Neural cell (in vitro differentiated cells): Measurements from ENCODE around the gene C1orf87. TPM values are rescaled to one million over a fixed set of nuclear protein-coding genes. Genes with fewer than 3 reads are reported as not detected.

Experiments used
- H2AFZ ChIP-seq: fragments of 200-600, 300-800 bp; sonication (generic), shearing (Covaris generic); 2 replicates; pipeline ENCODE4 v1.6.0; 2014; ENCODE audit warnings: low read depth, mild to moderate bottlenecking, antibody characterized with exemption, low read length, moderate library complexity
- H3F3A ChIP-seq: fragments of 200-600 bp; shearing (Covaris generic); 2 replicates; pipeline ENCODE4 v1.6.1; 2016; ENCODE audit warnings: mild to moderate bottlenecking, moderate library complexity, mixed read lengths, antibody characterized with exemption, low read length; ENCODE audit not compliant: insufficient read depth, poor library complexity, severe bottlenecking
- H3K27ac ChIP-seq: fragments of 200-600, 300-800 bp; sonication (generic), shearing (Covaris generic); 2 replicates; pipeline ENCODE4 v1.5.1; 2014; ENCODE audit warnings: mild to moderate bottlenecking, low read length, moderate library complexity
- H3K27me3 ChIP-seq: fragments of 300-800, 200-600 bp; sonication (generic), shearing (Covaris generic); 2 replicates; pipeline ENCODE4 v1.6.0; 2014; ENCODE audit warnings: mild to moderate bottlenecking, low read depth, low read length, moderate library complexity; ENCODE audit not compliant: insufficient read depth
- H3K36me3 ChIP-seq: fragments of 300-800, 200-600 bp; sonication (generic), shearing (Covaris generic); 2 replicates; pipeline ENCODE4 v1.5.1; 2014; ENCODE audit warnings: mild to moderate bottlenecking, antibody characterized with exemption, low read length, moderate library complexity; ENCODE audit not compliant: insufficient read depth
- H3K4me2 ChIP-seq: fragments of 300-800, 200-600 bp; sonication (generic), shearing (Covaris generic); 2 replicates; pipeline ENCODE4 v1.6.0; 2014; ENCODE audit warnings: mild to moderate bottlenecking, low read length
- H3K4me3 ChIP-seq: fragments of 300-800, 200-600 bp; sonication (generic), shearing (Covaris generic); 2 replicates; pipeline ENCODE4 v1.5.1; 2014; ENCODE audit warnings: mild to moderate bottlenecking, low read length, moderate library complexity
- H3K79me2 ChIP-seq: fragments of 200-600 bp; shearing (Covaris generic); replicated peaks from 2 replicates; pipeline ENCODE4 v1.6.0; 2014; ENCODE audit warnings: mild to moderate bottlenecking, low read length, moderate library complexity; ENCODE audit not compliant: insufficient read depth
- H3K9ac ChIP-seq: fragments of 300-800, 200-600 bp; sonication (generic), shearing (Covaris generic); 2 replicates; pipeline ENCODE4 v1.6.1; 2016; ENCODE audit warnings: mild to moderate bottlenecking, low read length, mixed read lengths
- H3K9me2 ChIP-seq: fragments of 200-600 bp; shearing (Covaris generic); 2 replicates; pipeline ENCODE4 v1.6.1; 2016; ENCODE audit warnings: mild to moderate bottlenecking, low read length, mixed read lengths; ENCODE audit not compliant: insufficient read depth
- H3K9me3 ChIP-seq: fragments of 200-600, 300-800 bp; sonication (generic), shearing (Covaris generic); 2 replicates; pipeline ENCODE4 v1.6.1; 2016; ENCODE audit warnings: mild to moderate bottlenecking, mixed run types, low read length, moderate library complexity, mixed read lengths
- H4K20me1 ChIP-seq: fragments of 200-600 bp; shearing (Covaris generic); 2 replicates; pipeline ENCODE4 v1.6.1; 2016; ENCODE audit warnings: mild to moderate bottlenecking, mixed run types; ENCODE audit not compliant: insufficient read depth
- EP300 ChIP-seq: fragments of 450-650 bp; conservative IDR thresholded peaks from 2 replicates; pipeline ENCODE4 v1.6.1; 2014; ENCODE audit warnings: antibody characterized with exemption, mild to moderate bottlenecking, moderate library complexity; ENCODE audit not compliant: poor library complexity, severe bottlenecking
- EZH2 ChIP-seq: fragments of 200-600, 300-800 bp; shearing (Covaris generic), sonication (generic); IDR thresholded peaks from 2 replicates; pipeline ENCODE4 v1.6.1; 2014; ENCODE audit warnings: antibody characterized with exemption, low read length, borderline replicate concordance, mild to moderate bottlenecking; ENCODE audit not compliant: insufficient read depth, poor library complexity, severe bottlenecking
- MXI1 ChIP-seq: fragments of 450-650 bp; conservative IDR thresholded peaks from 2 replicates; pipeline ENCODE4 v1.6.1; 2014; ENCODE audit warnings: antibody characterized with exemption, mild to moderate bottlenecking; ENCODE audit not compliant: poor library complexity, severe bottlenecking
- POLR2AphosphoS5 ChIP-seq: IDR thresholded peaks from 2 replicates; pipeline ENCODE4 v1.6.1; 2012
- RAD21 ChIP-seq: fragments of 450-650 bp; conservative IDR thresholded peaks from 2 replicates; pipeline ENCODE4 v1.6.1; 2014; ENCODE audit warnings: antibody characterized with exemption, mild to moderate bottlenecking, moderate library complexity
- SMC3 ChIP-seq: fragments of 450-650 bp; conservative IDR thresholded peaks from 2 replicates; pipeline ENCODE4 v1.6.1; 2014; ENCODE audit warnings: antibody characterized with exemption, mild to moderate bottlenecking, moderate library complexity; ENCODE audit not compliant: poor library complexity
- TAF1 ChIP-seq: IDR thresholded peaks from 2 replicates; pipeline ENCODE4 v1.6.1; 2012; ENCODE audit warnings: low read depth
- polyA plus RNA-seq: library from polyadenylated mRNA; depleted of rRNA; stranded (reverse); fragments of >200 nt; gene quantifications from 2 replicates; pipeline ENCODE4 v1.2.3, GENCODE V29; 2014
- TF ChIP-seq, protein P1 (sequence below): fragments of 450-650 bp; IDR thresholded peaks from 2 replicates; pipeline ENCODE4 v1.5.1; 2014; ENCODE audit warnings: antibody characterized with exemption, mild to moderate bottlenecking, moderate library complexity; ENCODE audit not compliant: poor library complexity, severe bottlenecking
- TF ChIP-seq, protein P2 (sequence below): IDR thresholded peaks from 2 replicates; pipeline ENCODE4 v1.6.1; 2012; ENCODE audit warnings: borderline replicate concordance

Gene C1orf87
- polyA plus RNA-seq, 1 donor from 2014 or later = not detected

DNA sequence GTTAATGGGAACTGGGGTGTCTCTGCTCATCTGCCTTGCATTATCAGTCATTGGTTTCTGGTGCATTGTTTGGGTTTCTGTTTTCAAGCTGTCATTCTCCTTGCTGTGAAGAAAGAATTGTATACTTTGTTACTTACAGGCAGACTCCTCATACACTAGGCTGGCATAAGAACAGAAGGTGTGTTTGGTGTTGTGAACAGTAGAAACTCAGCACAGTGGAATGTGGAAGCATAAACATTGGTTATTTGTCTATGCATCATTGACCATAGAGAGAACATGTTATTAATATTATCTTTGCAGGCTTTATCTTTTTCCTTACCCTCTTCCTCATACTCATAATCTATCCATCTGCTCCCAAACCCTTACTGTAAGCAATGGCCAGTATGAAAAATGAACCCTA, 18.2 kb downstream of the C1orf87 start:
- H4K20me1 ChIP-seq = no peaks in the 10 kb centered on the region
- H3K27me3 ChIP-seq = no peaks in the 10 kb centered on the region
- H3K9me2 ChIP-seq = no peaks in the 10 kb centered on the region
- H3K9me3 ChIP-seq = no peaks in the 10 kb centered on the region
- H2AFZ ChIP-seq = no peak overlapping the region
- no peak overlapping the region for H3K4me2 ChIP-seq
- no peak overlapping the region for H3K4me3 ChIP-seq
- H3K36me3 ChIP-seq = no peaks in the 10 kb centered on the region
- H3K79me2 ChIP-seq = no peaks in the 10 kb centered on the region
- H3K27ac ChIP-seq = no peak overlapping the region
- H3K9ac ChIP-seq = no peak overlapping the region
- H3F3A ChIP-seq = no peaks in the 10 kb centered on the region
- no peak for TF ChIP-seq POLR2AphosphoS5
- TF ChIP-seq, protein P1, sequence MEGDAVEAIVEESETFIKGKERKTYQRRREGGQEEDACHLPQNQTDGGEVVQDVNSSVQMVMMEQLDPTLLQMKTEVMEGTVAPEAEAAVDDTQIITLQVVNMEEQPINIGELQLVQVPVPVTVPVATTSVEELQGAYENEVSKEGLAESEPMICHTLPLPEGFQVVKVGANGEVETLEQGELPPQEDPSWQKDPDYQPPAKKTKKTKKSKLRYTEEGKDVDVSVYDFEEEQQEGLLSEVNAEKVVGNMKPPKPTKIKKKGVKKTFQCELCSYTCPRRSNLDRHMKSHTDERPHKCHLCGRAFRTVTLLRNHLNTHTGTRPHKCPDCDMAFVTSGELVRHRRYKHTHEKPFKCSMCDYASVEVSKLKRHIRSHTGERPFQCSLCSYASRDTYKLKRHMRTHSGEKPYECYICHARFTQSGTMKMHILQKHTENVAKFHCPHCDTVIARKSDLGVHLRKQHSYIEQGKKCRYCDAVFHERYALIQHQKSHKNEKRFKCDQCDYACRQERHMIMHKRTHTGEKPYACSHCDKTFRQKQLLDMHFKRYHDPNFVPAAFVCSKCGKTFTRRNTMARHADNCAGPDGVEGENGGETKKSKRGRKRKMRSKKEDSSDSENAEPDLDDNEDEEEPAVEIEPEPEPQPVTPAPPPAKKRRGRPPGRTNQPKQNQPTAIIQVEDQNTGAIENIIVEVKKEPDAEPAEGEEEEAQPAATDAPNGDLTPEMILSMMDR = no peak
- TF ChIP-seq EZH2 = no peak
- TF ChIP-seq EP300 = no peak
- TF ChIP-seq, protein P2, sequence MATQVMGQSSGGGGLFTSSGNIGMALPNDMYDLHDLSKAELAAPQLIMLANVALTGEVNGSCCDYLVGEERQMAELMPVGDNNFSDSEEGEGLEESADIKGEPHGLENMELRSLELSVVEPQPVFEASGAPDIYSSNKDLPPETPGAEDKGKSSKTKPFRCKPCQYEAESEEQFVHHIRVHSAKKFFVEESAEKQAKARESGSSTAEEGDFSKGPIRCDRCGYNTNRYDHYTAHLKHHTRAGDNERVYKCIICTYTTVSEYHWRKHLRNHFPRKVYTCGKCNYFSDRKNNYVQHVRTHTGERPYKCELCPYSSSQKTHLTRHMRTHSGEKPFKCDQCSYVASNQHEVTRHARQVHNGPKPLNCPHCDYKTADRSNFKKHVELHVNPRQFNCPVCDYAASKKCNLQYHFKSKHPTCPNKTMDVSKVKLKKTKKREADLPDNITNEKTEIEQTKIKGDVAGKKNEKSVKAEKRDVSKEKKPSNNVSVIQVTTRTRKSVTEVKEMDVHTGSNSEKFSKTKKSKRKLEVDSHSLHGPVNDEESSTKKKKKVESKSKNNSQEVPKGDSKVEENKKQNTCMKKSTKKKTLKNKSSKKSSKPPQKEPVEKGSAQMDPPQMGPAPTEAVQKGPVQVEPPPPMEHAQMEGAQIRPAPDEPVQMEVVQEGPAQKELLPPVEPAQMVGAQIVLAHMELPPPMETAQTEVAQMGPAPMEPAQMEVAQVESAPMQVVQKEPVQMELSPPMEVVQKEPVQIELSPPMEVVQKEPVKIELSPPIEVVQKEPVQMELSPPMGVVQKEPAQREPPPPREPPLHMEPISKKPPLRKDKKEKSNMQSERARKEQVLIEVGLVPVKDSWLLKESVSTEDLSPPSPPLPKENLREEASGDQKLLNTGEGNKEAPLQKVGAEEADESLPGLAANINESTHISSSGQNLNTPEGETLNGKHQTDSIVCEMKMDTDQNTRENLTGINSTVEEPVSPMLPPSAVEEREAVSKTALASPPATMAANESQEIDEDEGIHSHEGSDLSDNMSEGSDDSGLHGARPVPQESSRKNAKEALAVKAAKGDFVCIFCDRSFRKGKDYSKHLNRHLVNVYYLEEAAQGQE = no peak
- TF ChIP-seq TAF1 = no peak
- no peak for TF ChIP-seq RAD21
- no peak for TF ChIP-seq MXI1
- TF ChIP-seq SMC3 = no peak

DNA sequence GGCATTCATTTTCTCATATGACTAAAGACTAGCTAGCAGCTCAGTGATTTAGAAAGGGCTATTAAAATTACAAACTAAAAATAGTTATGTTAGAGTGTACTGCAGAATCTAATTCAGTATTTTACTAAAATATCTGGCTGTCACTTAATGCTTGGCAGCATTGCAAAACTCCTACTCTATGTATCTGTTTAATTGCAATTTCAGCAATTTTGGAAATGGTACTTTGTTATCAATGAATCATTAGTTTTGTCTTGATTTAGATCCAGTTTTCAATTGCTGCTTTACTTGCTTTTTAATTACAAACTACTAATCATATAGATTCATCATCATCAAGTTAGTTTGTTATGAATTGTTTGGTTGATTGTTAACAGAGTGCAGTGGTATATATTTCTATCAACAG, 19.2 kb downstream of the C1orf87 start:
- TF ChIP-seq TAF1 (no peak), SMC3 (no peak), EZH2 (no peak), MXI1 (no peak), POLR2AphosphoS5 (no peak), EP300 (no peak), RAD21 (no peak)
- TF ChIP-seq, protein P1 = no peak
- TF ChIP-seq, protein P2 = no peak
- H3K4me3 ChIP-seq = no peak overlapping the region
- no peaks in the 10 kb centered on the region for H3K27me3 ChIP-seq
- H3K36me3 ChIP-seq = no peaks in the 10 kb centered on the region
- H3K9ac ChIP-seq = no peak overlapping the region
- H3K4me2 ChIP-seq = no peak overlapping the region
- no peaks in the 10 kb centered on the region for H3K9me2 ChIP-seq
- no peaks in the 10 kb centered on the region for H3K79me2 ChIP-seq
- H3K9me3 ChIP-seq = no peaks in the 10 kb centered on the region
- H4K20me1 ChIP-seq = no peaks in the 10 kb centered on the region
- no peak overlapping the region for H2AFZ ChIP-seq
- H3F3A ChIP-seq = no peaks in the 10 kb centered on the region
- no peak overlapping the region for H3K27ac ChIP-seq
